Activated CD4-positive, CD25-positive, alpha-beta regulatory T cell treated with anti-CD3 and anti-CD28 coated beads, Interleukin-2, amount 50 U/mL, for 16 hours (primary cell): Measurements from ENCODE around the gene HAAO.

Experiments
- DNase-seq: peaks from one replicate; pipeline ENCODE4 v3.0.0-alpha.2; 2020; ENCODE audit warnings: low read depth, low spot score

The HAAO gene

DNA sequence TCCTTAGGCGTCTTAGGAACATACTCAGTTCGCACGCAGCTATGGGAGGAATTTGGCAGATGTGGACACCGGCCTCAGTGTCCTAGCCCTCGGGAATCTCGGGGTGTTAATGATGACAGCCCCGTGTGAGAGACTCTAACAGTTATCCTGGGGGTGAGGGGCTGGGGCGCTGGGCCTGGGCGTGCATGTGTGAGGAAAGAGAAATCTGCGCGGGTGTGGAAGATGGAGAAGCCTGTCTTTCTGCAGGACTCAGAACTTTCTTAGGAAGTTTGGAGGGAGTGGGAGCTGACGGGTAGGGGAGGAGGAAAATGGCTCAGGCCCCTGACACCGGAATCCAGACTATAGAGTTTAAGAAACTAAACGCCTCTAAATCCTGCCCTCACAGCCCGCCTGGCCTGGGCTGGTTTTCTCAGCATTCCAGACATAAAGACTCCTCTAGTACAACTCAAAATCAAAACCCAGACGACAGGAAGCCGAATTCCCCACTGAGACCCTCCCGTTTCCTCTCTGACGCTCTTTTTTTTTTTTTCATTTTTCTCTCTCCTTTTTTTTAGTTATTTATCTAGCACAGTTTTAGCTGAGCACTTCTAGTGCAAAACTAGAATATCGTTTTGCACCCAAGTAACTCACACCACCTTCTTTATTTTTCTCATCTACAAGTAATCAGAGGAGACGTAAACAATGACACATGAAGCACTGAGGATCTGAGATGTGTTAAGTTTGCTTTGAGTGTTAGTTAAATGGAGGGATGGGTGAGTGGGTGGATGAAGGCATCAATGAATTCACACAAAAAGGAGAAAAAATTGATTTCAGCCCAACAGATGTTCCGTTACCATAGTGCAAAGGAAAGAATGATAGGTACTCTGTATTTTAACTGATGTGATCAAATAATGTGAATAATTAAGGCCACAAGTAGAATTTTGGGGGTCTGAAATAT, 1.2 kb upstream of the HAAO start:
- DNase-seq, result no peak

GRCh38 chr2:42792087-42792582, 248 bp downstream of the HAAO start:
- DNase-seq, result no peak

DNA sequence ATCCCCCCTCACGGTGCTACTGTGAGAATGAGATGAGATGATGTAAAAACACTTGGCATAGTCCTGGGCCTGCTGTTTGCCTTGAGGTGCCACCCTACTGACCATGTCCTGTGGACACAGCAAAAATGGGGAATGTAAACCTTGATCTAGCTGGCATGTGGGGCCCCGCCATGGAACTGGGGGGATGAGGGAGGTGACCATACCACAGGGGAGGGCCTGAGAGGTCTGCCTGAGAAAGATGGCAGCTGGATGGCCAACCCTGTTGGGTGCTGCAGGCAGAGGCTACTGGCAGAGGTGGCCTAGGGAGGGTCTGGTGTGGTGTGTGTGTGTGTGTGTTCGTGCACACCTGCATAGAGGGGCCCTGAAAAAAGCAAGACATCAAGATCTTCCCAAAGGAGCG, 777 bp downstream of the HAAO start:
- DNase-seq, result no peak

DNA sequence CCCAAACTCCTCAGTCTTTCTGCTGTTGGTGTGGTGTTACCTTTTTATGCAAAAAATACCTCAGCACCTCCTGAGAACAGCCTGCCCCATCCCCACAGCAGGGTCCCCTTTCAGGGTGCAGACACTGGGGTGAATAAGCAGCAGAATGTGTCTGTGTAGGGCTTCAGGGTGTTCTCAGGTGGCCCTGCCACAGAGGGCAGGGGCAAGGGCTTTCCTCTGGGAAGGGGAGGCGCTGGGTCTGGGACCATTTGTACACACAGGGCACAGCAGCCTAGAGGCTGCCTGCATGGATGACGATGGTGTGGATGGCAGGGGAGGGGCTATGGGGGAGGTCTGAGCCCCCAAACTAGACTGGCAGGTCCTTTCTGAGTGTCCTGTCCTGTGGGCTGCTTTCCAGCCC, 2.6 kb downstream of the HAAO start:
- DNase-seq, result no peak

DNA sequence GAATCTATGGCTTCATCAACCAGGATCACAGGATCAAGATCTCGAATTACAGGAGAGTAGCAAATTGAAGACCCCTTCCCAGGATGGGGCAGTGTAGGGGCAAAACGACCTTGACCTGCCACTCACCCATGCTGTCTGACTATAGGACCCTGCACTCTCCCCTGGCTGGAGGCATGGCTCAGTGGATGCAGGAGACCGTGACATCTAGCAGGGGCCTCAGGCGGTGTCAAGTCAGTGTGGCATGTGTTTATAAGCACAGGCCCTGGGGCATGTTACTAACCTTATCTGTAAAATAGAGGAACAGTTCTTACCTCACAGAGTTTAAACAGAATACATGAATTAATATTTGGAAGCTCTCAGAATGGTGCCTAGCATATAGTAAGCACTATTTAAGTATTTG, 3.5 kb downstream of the HAAO start:
- DNase-seq, result no peak

- no peak for DNase-seq
Measured at GRCh38 chr2:42788478-42788793, 3.9 kb downstream of the HAAO start.

- DNase-seq, result no peak
Measured at GRCh38 chr2:42787788-42788477, 4.5 kb downstream of the HAAO start.

- no peak for DNase-seq
Measured at GRCh38 chr2:42787424-42787787, 5.0 kb downstream of the HAAO start.

- DNase-seq, result no peak
Measured at GRCh38 chr2:42786561-42787345, 5.6 kb downstream of the HAAO start.

DNA sequence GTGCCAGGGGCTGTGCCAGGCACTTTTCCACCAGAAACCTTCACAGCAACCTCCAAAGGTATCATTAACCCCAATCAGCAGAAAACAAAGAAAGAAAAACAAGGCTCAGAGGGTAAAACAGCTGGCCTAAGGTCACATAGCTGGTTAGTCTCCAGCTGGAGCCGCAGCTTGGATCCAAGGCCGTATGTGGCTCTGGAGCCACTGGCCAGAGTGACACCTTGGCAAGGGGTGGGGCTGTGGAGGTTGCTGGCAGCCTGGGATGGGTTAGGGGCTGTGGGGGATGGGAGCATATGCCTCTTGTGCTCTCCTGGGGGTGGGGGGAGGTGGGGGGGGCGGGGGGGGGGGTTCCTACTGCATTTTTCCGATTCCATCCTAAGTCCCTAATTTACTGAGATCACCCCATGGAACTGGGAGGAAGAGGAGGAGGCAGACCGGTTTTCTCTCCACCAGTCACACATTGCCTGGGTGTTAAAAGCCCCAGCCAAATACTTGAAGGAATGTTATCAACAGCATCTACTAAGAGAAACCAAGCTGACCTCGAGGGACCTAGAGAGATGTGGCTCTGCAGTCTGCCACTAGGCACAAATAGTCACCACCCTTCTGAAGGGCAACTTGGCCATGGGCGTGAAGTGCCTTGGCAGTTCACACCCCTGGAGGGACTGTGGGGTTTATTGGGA, 8.0 kb downstream of the HAAO start:
- DNase-seq, result no peak

DNA sequence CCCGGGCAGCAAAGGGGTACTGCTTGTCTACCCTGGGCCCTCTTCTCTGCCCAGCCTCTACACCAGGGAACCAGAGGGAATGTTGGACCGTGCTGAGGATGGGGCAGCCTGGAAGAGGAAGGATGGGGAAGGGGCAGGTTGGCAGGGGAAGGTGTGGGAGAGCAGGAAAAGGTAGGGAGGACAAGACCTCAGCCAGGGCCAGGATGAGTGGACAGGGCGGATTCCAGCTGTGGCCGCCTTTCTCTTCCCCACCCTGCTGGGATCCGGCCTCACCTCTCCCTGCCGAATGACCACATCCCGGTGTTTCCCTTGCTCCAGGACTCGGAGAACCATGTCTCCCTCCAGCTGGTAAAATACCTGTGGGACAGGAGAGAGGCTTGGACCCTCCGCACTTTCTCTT, 8.9 kb downstream of the HAAO start:
- no peak for DNase-seq

- DNase-seq, result no peak
Measured at GRCh38 chr2:42781181-42781580, 11.2 kb downstream of the HAAO start.

DNA sequence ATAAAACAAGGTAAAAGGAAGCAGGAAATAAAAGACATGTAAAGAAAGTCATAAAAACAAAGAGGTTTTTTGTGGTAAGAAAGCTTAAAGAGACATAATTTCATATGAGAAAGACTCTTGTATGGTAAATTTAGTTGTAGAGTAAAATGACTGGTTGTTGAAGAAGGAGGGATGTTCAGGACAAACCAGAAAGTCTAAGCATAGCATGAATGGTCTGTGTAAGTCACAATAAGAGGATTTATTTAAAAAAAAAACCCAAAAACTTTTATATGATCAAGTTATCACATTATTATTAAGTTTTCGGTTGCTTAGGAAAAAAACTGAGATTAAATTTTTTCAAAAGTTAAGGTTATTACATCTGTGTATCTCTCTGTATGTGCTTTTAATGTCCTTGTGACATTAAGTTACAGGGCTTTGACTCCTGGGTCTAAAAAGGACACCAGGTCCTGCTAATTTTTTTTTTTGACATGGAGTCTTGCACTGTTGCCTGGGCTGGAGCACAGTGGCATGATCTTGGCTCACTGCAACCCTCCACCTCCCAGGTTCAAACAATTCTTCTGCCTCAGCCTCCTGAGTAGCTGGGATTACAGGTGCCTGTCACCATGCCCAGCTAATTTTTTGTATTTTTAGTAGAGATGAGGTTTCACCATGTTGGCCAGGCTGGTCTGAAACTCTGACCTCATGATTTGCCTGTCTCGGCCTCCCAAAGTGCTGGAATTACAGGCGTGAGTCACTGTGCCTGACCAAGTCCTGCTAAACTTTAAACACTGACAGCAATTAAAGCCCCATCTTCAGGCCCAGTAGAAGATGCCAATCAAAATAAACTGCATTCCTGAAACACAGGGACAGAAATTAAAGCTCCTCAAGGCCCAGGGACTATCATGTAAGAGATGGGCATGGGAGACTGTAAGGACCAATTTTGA, 14.2 kb downstream of the HAAO start:
- no peak for DNase-seq

DNA sequence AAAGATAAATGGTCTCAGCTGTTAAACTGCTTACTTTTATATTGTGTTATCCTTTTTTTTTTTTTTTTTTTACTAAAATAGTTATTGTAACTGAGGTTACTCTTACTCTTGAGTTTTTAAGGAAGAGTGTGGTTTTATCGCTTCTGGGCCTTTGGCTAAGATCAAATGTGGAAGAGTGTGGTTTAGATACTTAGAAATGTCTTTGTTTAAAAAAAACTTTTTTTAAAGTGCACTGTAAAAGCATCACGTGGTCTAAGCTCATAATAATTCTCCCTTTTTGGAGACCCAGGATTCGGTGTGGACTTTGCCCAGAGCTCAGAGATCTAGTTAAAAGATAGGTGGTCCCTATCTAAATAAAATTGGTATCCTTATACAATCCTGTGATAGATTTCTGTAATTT, 16.6 kb downstream of the HAAO start:
- no peak for DNase-seq

- DNase-seq, result no peak
Measured at GRCh38 chr2:42775186-42775585, 17.2 kb downstream of the HAAO start.

DNA sequence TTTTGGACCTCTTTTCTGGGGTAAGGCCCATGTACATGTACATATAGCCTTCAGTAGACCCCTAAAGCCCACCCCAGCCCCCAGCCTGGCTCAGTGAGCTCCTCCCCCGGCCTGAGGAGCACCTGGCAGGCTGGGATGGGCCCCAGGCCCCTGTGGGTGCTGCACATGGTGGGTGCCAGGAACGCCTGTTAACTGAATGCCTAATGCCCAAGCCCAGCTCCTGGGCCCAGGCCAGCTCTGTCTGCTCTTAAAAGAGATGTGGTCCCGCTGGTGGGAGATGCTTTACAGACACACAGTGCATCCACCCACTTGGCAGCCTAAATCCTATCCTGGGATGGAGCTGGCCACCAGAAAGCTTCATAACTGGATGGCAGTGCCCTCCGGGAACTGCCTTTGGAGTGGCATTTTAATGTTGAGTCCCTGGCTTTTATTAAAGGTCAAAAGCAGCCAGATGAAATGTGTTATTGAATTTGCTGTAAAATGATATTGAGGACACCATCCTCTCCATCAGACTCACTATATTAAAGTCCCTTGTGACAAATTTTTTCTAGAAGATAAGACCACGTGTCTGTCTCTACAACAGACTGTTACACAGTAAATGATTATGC, 20.7 kb downstream of the HAAO start:
- DNase-seq, result no peak

GRCh38 chr2:42770288-42771131, 21.9 kb downstream of the HAAO start:
- no peak for DNase-seq

- DNase-seq, result no peak
Measured at GRCh38 chr2:42769583-42770287, 22.6 kb downstream of the HAAO start.
